Chondrocyte (in vitro differentiated cells): ENCODE data around the gene FYCO1. TPM values are rescaled to one million over a fixed set of nuclear protein-coding genes. Genes with fewer than 3 reads are reported as not detected.

Source experiments
- DNase-seq: peaks from one replicate; pipeline ENCODE4 v3.0.0; 2021; ENCODE audit warnings: mixed read lengths, low spot score
- H3K27ac Mint-ChIP-seq: one replicate; pipeline ENCODE4 v1.8.0; 2021; ENCODE audit warnings: mild to moderate bottlenecking, moderate library complexity, mixed read lengths; ENCODE audit not compliant: unreplicated experiment
- H3K27me3 Mint-ChIP-seq: 2 replicates; pipeline ENCODE4 v1.8.0; 2021; ENCODE audit warnings: low read depth, mixed read lengths
- H3K36me3 Mint-ChIP-seq: 2 replicates; pipeline ENCODE4 v1.8.0; 2021; ENCODE audit warnings: low read depth, mixed read lengths
- H3K4me1 Mint-ChIP-seq: 2 replicates; pipeline ENCODE4 v1.8.0; 2021; ENCODE audit warnings: low read depth, mild to moderate bottlenecking, mixed read lengths
- H3K4me3 Mint-ChIP-seq: one replicate; pipeline ENCODE4 v1.8.0; 2021; ENCODE audit warnings: mild to moderate bottlenecking, moderate library complexity, mixed read lengths; ENCODE audit not compliant: unreplicated experiment
- H3K9me3 Mint-ChIP-seq: 2 replicates; pipeline ENCODE4 v1.8.0; 2021; ENCODE audit warnings: low read depth, mixed read lengths
- CTCF ChIP-seq: fragments of 200-600 bp; sonication (generic); IDR thresholded peaks from 2 replicates; pipeline ENCODE4 v1.5.0; 2021; ENCODE audit warnings: antibody characterized with exemption, mild to moderate bottlenecking, moderate library complexity
- total RNA-seq: library from RNA; stranded (reverse); gene quantifications from 3 replicates; pipeline ENCODE4 v1.2.1, GENCODE V29; 2021

The FYCO1 gene
- total RNA-seq, 1 donor from 2014 or later = 31.6 TPM

GRCh38 chr3:45933591-45933990 lies 62.0 kb downstream of the FYCO1 start:
- H3K4me3 Mint-ChIP-seq = no peak overlapping the region
- no peak for DNase-seq
- H3K4me1 Mint-ChIP-seq = peaks cover 4% of the 10 kb centered on the region
- no peak overlapping the region for H3K27ac Mint-ChIP-seq
- TF ChIP-seq CTCF = no peak
- H3K36me3 Mint-ChIP-seq = peaks cover 36% of the 10 kb centered on the region
- no peaks in the 10 kb centered on the region for H3K9me3 Mint-ChIP-seq
- no peaks in the 10 kb centered on the region for H3K27me3 Mint-ChIP-seq

GRCh38 chr3:45932112-45932511 lies 63.5 kb downstream of the FYCO1 start:
- no peak overlapping the region for H3K4me3 Mint-ChIP-seq
- no peaks in the 10 kb centered on the region for H3K27me3 Mint-ChIP-seq
- TF ChIP-seq CTCF = no peak
- DNase-seq = no peak
- peaks cover 13% of the 10 kb centered on the region for H3K4me1 Mint-ChIP-seq
- no peaks in the 10 kb centered on the region for H3K9me3 Mint-ChIP-seq
- peaks cover 39% of the 10 kb centered on the region for H3K36me3 Mint-ChIP-seq
- H3K27ac Mint-ChIP-seq = no peak overlapping the region

GRCh38 chr3:45931496-45931895 lies 64.1 kb downstream of the FYCO1 start:
- H3K4me1 Mint-ChIP-seq = peaks cover 13% of the 10 kb centered on the region
- no peaks in the 10 kb centered on the region for H3K27me3 Mint-ChIP-seq
- peaks cover 40% of the 10 kb centered on the region for H3K36me3 Mint-ChIP-seq
- no peak for DNase-seq
- no peak for TF ChIP-seq CTCF
- no peak overlapping the region for H3K4me3 Mint-ChIP-seq
- no peaks in the 10 kb centered on the region for H3K9me3 Mint-ChIP-seq
- H3K27ac Mint-ChIP-seq = no peak overlapping the region

- peaks cover 13% of the 10 kb centered on the region for H3K4me1 Mint-ChIP-seq
- H3K4me3 Mint-ChIP-seq = no peak overlapping the region
- H3K27me3 Mint-ChIP-seq = no peaks in the 10 kb centered on the region
- peak; percentile 83 for TF ChIP-seq CTCF
- H3K36me3 Mint-ChIP-seq = peaks cover 31% of the 10 kb centered on the region
- no peak overlapping the region for H3K27ac Mint-ChIP-seq
- no peak for DNase-seq
- H3K9me3 Mint-ChIP-seq = no peaks in the 10 kb centered on the region
Measured at GRCh38 chr3:45929042-45929679, 66.5 kb downstream of the FYCO1 start.

GRCh38 chr3:45927881-45928280 lies 67.7 kb downstream of the FYCO1 start:
- peaks cover 13% of the 10 kb centered on the region for H3K4me1 Mint-ChIP-seq
- H3K4me3 Mint-ChIP-seq = no peak overlapping the region
- no peak for DNase-seq
- H3K9me3 Mint-ChIP-seq = no peaks in the 10 kb centered on the region
- H3K36me3 Mint-ChIP-seq = peaks cover 32% of the 10 kb centered on the region
- no peak for TF ChIP-seq CTCF
- H3K27me3 Mint-ChIP-seq = no peaks in the 10 kb centered on the region
- no peak overlapping the region for H3K27ac Mint-ChIP-seq
